NCI-H1436 treated with DMSO at 0.1 percent for 48 hours (cell line): ENCODE measurements around the gene PDE1A.

Experiments used
- DNase-seq: peaks from one replicate; lab custom pipeline; 2025; lab: John Stamatoyannopoulos, UW

PDE1A gene

GRCh38 chr2:182193291-182193690 is 233.5 kb downstream of the PDE1A start:
- DNase-seq, result no peak

- DNase-seq, result no peak
Observed at GRCh38 chr2:182191061-182191460, 235.8 kb downstream of the PDE1A start.

- no peak for DNase-seq
Observed at GRCh38 chr2:182187130-182187529, 239.7 kb downstream of the PDE1A start.

GRCh38 chr2:182186132-182186735 is 240.6 kb downstream of the PDE1A start:
- DNase-seq, result peak; percentile 44

GRCh38 chr2:182182436-182182835 is 244.4 kb downstream of the PDE1A start:
- DNase-seq, result no peak

- no peak for DNase-seq
Observed at GRCh38 chr2:182181381-182181780, 245.5 kb downstream of the PDE1A start.

GRCh38 chr2:182179176-182179575 is 247.7 kb downstream of the PDE1A start:
- no peak for DNase-seq

GRCh38 chr2:182173944-182174622 is 252.8 kb downstream of the PDE1A start:
- no peak for DNase-seq

- DNase-seq, result no peak
Observed at GRCh38 chr2:182170341-182170740, 256.5 kb downstream of the PDE1A start.

GRCh38 chr2:182167882-182168281 is 259.0 kb downstream of the PDE1A start:
- no peak for DNase-seq

GRCh38 chr2:182166841-182167240 is 260.0 kb downstream of the PDE1A start:
- no peak for DNase-seq

- DNase-seq, result no peak
Observed at GRCh38 chr2:182166406-182166805, 260.4 kb downstream of the PDE1A start.

- no peak for DNase-seq
Observed at GRCh38 chr2:182165202-182165601, 261.6 kb downstream of the PDE1A start.

- no peak for DNase-seq
Observed at GRCh38 chr2:182164686-182165085, 262.1 kb downstream of the PDE1A start.

- no peak for DNase-seq
Observed at GRCh38 chr2:182163878-182164277, 263.0 kb downstream of the PDE1A start.

GRCh38 chr2:182148344-182148743 is 278.5 kb downstream of the PDE1A start:
- no peak for DNase-seq

- DNase-seq, result no peak
Observed at GRCh38 chr2:182144776-182145165, 282.1 kb downstream of the PDE1A start.

GRCh38 chr2:182144041-182144775 is 282.6 kb downstream of the PDE1A start:
- no peak for DNase-seq

GRCh38 chr2:182142062-182142461 is 284.8 kb downstream of the PDE1A start:
- no peak for DNase-seq

- DNase-seq, result no peak
Observed at GRCh38 chr2:182134201-182134600, 292.6 kb downstream of the PDE1A start.

GRCh38 chr2:182133195-182133891 is 293.5 kb downstream of the PDE1A start:
- DNase-seq, result no peak

- no peak for DNase-seq
Observed at GRCh38 chr2:182132605-182133004, 294.2 kb downstream of the PDE1A start.
